Large intestine (tissue), 3 donors: ENCODE results near the gene SBNO2. TPM values are rescaled to one million over a fixed set of nuclear protein-coding genes. Genes with fewer than 3 reads are reported as not detected.

Source experiments
- DNase-seq, 2 donors: peaks; one replicate each; pipeline versions ENCODE4 v3.0.0 to v3.0.0-alpha.2; 2013
- H3K27ac ChIP-seq: one replicate; pipeline ENCODE4 v1.5.1; 2013; ENCODE audit warnings: low read length
- H3K27me3 ChIP-seq: 2 replicates; pipeline ENCODE4 v1.6.1; 2013; ENCODE audit warnings: low read length; ENCODE audit not compliant: control insufficient read depth, insufficient read depth
- H3K36me3 ChIP-seq: 2 replicates; pipeline ENCODE4 v1.6.1; 2013; ENCODE audit warnings: low read length; ENCODE audit not compliant: control insufficient read depth, insufficient read depth
- H3K4me1 ChIP-seq: one replicate; pipeline ENCODE4 v1.6.1; 2013; ENCODE audit warnings: low read length; ENCODE audit not compliant: control insufficient read depth, insufficient read depth
- H3K4me3 ChIP-seq: one replicate; pipeline ENCODE4 v1.5.1; 2013; ENCODE audit warnings: low read length
- H3K9me3 ChIP-seq: one replicate; pipeline ENCODE4 v1.6.1; 2013; ENCODE audit warnings: mild to moderate bottlenecking, low read depth, low read length, moderate library complexity; ENCODE audit not compliant: control insufficient read depth
- WGBS: methylation state at CpG from one replicate; pipeline ENCODE4 v1.1.5; 2013; ENCODE audit warnings: low lambda C conversion rate; ENCODE audit not compliant: insufficient coverage; 5-methylcytosine and 5-hydroxymethylcytosine counted together
- polyA plus RNA-seq: library from polyadenylated mRNA; unstranded; fragments of 120-200 nt; gene quantifications from one replicate; pipeline ENCODE4 v1.2.1, GENCODE V29; 2013

SBNO2 gene
- polyA plus RNA-seq, 1 donor: 25.1 TPM

- Histone ChIP-seq H3K27me3 (peaks cover 65% of the 10 kb centered on the region), H3K4me3 (no peak overlapping the region), H3K27ac (no peak overlapping the region), H3K36me3 (no peaks in the 10 kb centered on the region), H3K9me3 (peaks cover 41% of the 10 kb centered on the region), H3K4me1 (peaks cover 13% of the 10 kb centered on the region)
- peak in 1 of 2 donors; percentile 58 for DNase-seq
- WGBS: no CpG with 5 or more reads among the region's 60 CpGs
These were observed 109.1 kb downstream of the SBNO2 start for GRCh38 chr19:1064661-1065605.

GRCh38 chr19:1063909-1064660 lies 110.0 kb downstream of the SBNO2 start:
- Histone ChIP-seq H3K4me1 (peaks cover 13% of the 10 kb centered on the region), H3K4me3 (no peak overlapping the region), H3K9me3 (peaks cover 40% of the 10 kb centered on the region), H3K27ac (no peak overlapping the region), H3K36me3 (no peaks in the 10 kb centered on the region), H3K27me3 (peaks cover 57% of the 10 kb centered on the region)
- DNase-seq: no peak
- 80% methylated on average over 1 of the region's 37 CpGs for WGBS

GRCh38 chr19:1063030-1063908 lies 110.8 kb downstream of the SBNO2 start:
- no CpG with 5 or more reads among the region's 37 CpGs for WGBS

GRCh38 chr19:1062387-1063029 lies 111.6 kb downstream of the SBNO2 start:
- 60% methylated on average over 1 of the region's 17 CpGs for WGBS
- Histone ChIP-seq H3K4me1 (peaks cover 13% of the 10 kb centered on the region), H3K36me3 (no peaks in the 10 kb centered on the region), H3K27ac (no peak overlapping the region), H3K27me3 (peaks cover 41% of the 10 kb centered on the region), H3K9me3 (peaks cover 42% of the 10 kb centered on the region), H3K4me3 (no peak overlapping the region)
- DNase-seq: no peak

More at GRCh38 chr19:1063030-1063908, 110.8 kb downstream of the SBNO2 start:
- Histone ChIP-seq H3K9me3 (peaks cover 40% of the 10 kb centered on the region), H3K27ac (no peak overlapping the region), H3K4me1 (peaks cover 13% of the 10 kb centered on the region), H3K4me3 (no peak overlapping the region), H3K27me3 (peaks cover 49% of the 10 kb centered on the region), H3K36me3 (no peaks in the 10 kb centered on the region)
- no peak for DNase-seq

GRCh38 chr19:1061987-1062386 lies 112.1 kb downstream of the SBNO2 start:
- Histone ChIP-seq H3K27me3 (peaks cover 36% of the 10 kb centered on the region), H3K4me3 (no peak overlapping the region), H3K4me1 (peaks cover 13% of the 10 kb centered on the region), H3K36me3 (no peaks in the 10 kb centered on the region), H3K9me3 (peaks cover 46% of the 10 kb centered on the region), H3K27ac (no peak overlapping the region)
- no peak for DNase-seq
- no CpG with 5 or more reads among the region's 20 CpGs for WGBS

GRCh38 chr19:1060689-1061088 lies 113.4 kb downstream of the SBNO2 start:
- Histone ChIP-seq H3K27ac (no peak overlapping the region), H3K9me3 (peaks cover 55% of the 10 kb centered on the region)

GRCh38 chr19:1058112-1058511 lies 116.0 kb downstream of the SBNO2 start:
- DNase-seq: no peak
- no CpG with 5 or more reads among the region's 5 CpGs for WGBS
- Histone ChIP-seq H3K36me3 (no peaks in the 10 kb centered on the region), H3K27me3 (no peaks in the 10 kb centered on the region), H3K9me3 (peaks cover 54% of the 10 kb centered on the region), H3K4me1 (no peaks in the 10 kb centered on the region), H3K27ac (no peak overlapping the region), H3K4me3 (no peak overlapping the region)

More at GRCh38 chr19:1060689-1061088, 113.4 kb downstream of the SBNO2 start:
- no CpG with 5 or more reads among the region's 5 CpGs for WGBS
- no peak overlapping the region for H3K4me3 ChIP-seq
- no peak for DNase-seq
- H3K4me1 ChIP-seq: peaks cover 13% of the 10 kb centered on the region
- peaks cover 24% of the 10 kb centered on the region for H3K27me3 ChIP-seq
- no peaks in the 10 kb centered on the region for H3K36me3 ChIP-seq

Other genes with a start within 250 kb of the SBNO2 start
- 187 TPM for gene ARID3A, start 248.2 kb downstream of the SBNO2 start, polyA plus RNA-seq
- gene WDR18, start 189.9 kb downstream of the SBNO2 start, polyA plus RNA-seq: 33.7 TPM
- gene GRIN3B, start 173.8 kb downstream of the SBNO2 start, polyA plus RNA-seq: 0.22 TPM
- 144 TPM for gene TMEM259, start 153.1 kb downstream of the SBNO2 start, polyA plus RNA-seq
- gene RNU6-2, start 152.7 kb downstream of the SBNO2 start, polyA plus RNA-seq: not detected
- gene CNN2, start 147.7 kb downstream of the SBNO2 start, polyA plus RNA-seq: 31.5 TPM
- 5.7 TPM for gene ABCA7, start 134.2 kb downstream of the SBNO2 start, polyA plus RNA-seq
- gene ARHGAP45, start 107.1 kb downstream of the SBNO2 start, polyA plus RNA-seq: 14.0 TPM
- gene POLR2E, start 78.9 kb downstream of the SBNO2 start, polyA plus RNA-seq: 130 TPM
- gene GPX4, start 70.3 kb downstream of the SBNO2 start, polyA plus RNA-seq: 394 TPM
- 67.1 TPM for gene STK11, start 31.5 kb upstream of the SBNO2 start, polyA plus RNA-seq
- 2.0 TPM for gene CBARP, start 63.7 kb upstream of the SBNO2 start, polyA plus RNA-seq
- gene ATP5F1D, start 67.5 kb upstream of the SBNO2 start, polyA plus RNA-seq: 136 TPM
- 110 TPM for gene MIDN, start 74.3 kb upstream of the SBNO2 start, polyA plus RNA-seq
- gene CIRBP, start 95.1 kb upstream of the SBNO2 start, polyA plus RNA-seq: 564 TPM
- gene FAM174C, start 101.3 kb upstream of the SBNO2 start, polyA plus RNA-seq: 37.4 TPM
- gene EFNA2, start 111.6 kb upstream of the SBNO2 start, polyA plus RNA-seq: 25.6 TPM
- 91.9 TPM for gene NDUFS7, start 209.6 kb upstream of the SBNO2 start, polyA plus RNA-seq
- 16.0 TPM for gene GAMT, start 227.3 kb upstream of the SBNO2 start, polyA plus RNA-seq
- 97.8 TPM for gene DAZAP1, start 233.3 kb upstream of the SBNO2 start, polyA plus RNA-seq